Caco-2 (cell line): ENCODE data around the gene CEP131. TPM values are rescaled to one million over a fixed set of nuclear protein-coding genes. Genes with fewer than 3 reads are reported as not detected.

Source experiments
- BruUV-seq: library from RNA; stranded (reverse); fragments of 400-500 nt; replicated peaks from 2 replicates; lab custom pipeline; 2021; lab: Mats Ljungman, UMichigan
- CTCF ChIA-PET: fragments of 300-600 bp; sonication (Branson Sonifier 250); formaldehyde crosslinking; loops from one replicate; lab custom pipeline; 2022; ENCODE audit warnings: antibody characterized with exemption; lab: Charles Lee
- POLR2A ChIA-PET: fragments of 300-600 bp; sonication (Branson Sonifier 250); formaldehyde crosslinking; loops from one replicate; lab custom pipeline; 2022; ENCODE audit warnings: antibody characterized with exemption; lab: Charles Lee
- DNase-seq, 2 experiments: peaks; one replicate each; pipeline versions ENCODE4 v3.0.0 to v3.0.0-alpha.2; 2020 to 2022
- H3K27me3 ChIP-seq: replicated peaks from 2 replicates; pipeline ENCODE4 v1.6.0; 2011; ENCODE audit warnings: low read length; ENCODE audit not compliant: control insufficient read depth, insufficient read depth
- H3K36me3 ChIP-seq: 2 replicates; pipeline ENCODE4 v1.5.1; 2011; ENCODE audit warnings: low read length; ENCODE audit not compliant: control insufficient read depth, insufficient read depth
- H3K4me1 ChIP-seq: fragments of 250-450 bp; sonication (Bioruptor Pico); 2 replicates; pipeline ENCODE4 v1.5.1; 2020; ENCODE audit warnings: mild to moderate bottlenecking
- H3K4me3 ChIP-seq: 2 replicates; pipeline ENCODE4 v1.5.1; 2011; ENCODE audit warnings: low read depth, mild to moderate bottlenecking, control low read depth, low read length
- H3K9me3 ChIP-seq: fragments of 250-450 bp; sonication (Bioruptor Pico); 2 replicates; pipeline ENCODE4 v1.5.1; 2020; ENCODE audit warnings: mild to moderate bottlenecking, moderate library complexity
- H3K27ac Mint-ChIP-seq: one replicate; pipeline ENCODE4 v1.8.0; 2022; ENCODE audit warnings: mixed read lengths; ENCODE audit not compliant: unreplicated experiment
- H3K27me3 Mint-ChIP-seq: one replicate; pipeline ENCODE4 v1.8.0; 2022; ENCODE audit warnings: mixed read lengths; ENCODE audit not compliant: insufficient read depth, unreplicated experiment
- H3K36me3 Mint-ChIP-seq: one replicate; pipeline ENCODE4 v1.8.0; 2022; ENCODE audit warnings: mild to moderate bottlenecking, mixed read lengths; ENCODE audit not compliant: insufficient read depth, unreplicated experiment
- H3K4me1 Mint-ChIP-seq: one replicate; pipeline ENCODE4 v1.8.0; 2022; ENCODE audit warnings: low read depth, mixed read lengths; ENCODE audit not compliant: unreplicated experiment
- H3K4me3 Mint-ChIP-seq: one replicate; pipeline ENCODE4 v1.8.0; 2022; ENCODE audit warnings: mild to moderate bottlenecking, moderate library complexity, mixed read lengths; ENCODE audit not compliant: unreplicated experiment
- H3K9me3 Mint-ChIP-seq: one replicate; pipeline ENCODE4 v1.8.0; 2022; ENCODE audit warnings: mixed read lengths; ENCODE audit not compliant: unreplicated experiment
- intact Hi-C: fragments of 100-400 bp; cut with micrococcal nuclease; formaldehyde crosslinking; loops from one replicate; pipeline ENCODE4 v1.10.0; 2022; ENCODE audit not compliant: unreplicated experiment
- total RNA-seq: library from RNA; stranded (reverse); gene quantifications from 2 replicates; pipeline ENCODE4 v1.2.3, GENCODE V29; 2022
- TF ChIP-seq, protein P1 (sequence below), 2 experiments: fragments of 200-600 bp in 1 of 2; IDR thresholded peaks; 1 replicate in 1 of 2; 2 replicates in 1 of 2; pipeline versions ENCODE4 v1.5.1 to v1.8.0; 2011 to 2022; ENCODE audit warnings: antibody characterized with exemption in 1 of 2, control low read depth in 1 of 2, inconsistent platforms in 1 of 2, low read depth in 1 of 2, low read length in 1 of 2, mild to moderate bottlenecking in 1 of 2, moderate library complexity in 1 of 2; ENCODE audit not compliant: insufficient read depth in 1 of 2, severe bottlenecking in 1 of 2, unreplicated experiment in 1 of 2

The CEP131 gene
- total RNA-seq, 1 experiment from 2014 or later, result 28.4 TPM

DNA sequence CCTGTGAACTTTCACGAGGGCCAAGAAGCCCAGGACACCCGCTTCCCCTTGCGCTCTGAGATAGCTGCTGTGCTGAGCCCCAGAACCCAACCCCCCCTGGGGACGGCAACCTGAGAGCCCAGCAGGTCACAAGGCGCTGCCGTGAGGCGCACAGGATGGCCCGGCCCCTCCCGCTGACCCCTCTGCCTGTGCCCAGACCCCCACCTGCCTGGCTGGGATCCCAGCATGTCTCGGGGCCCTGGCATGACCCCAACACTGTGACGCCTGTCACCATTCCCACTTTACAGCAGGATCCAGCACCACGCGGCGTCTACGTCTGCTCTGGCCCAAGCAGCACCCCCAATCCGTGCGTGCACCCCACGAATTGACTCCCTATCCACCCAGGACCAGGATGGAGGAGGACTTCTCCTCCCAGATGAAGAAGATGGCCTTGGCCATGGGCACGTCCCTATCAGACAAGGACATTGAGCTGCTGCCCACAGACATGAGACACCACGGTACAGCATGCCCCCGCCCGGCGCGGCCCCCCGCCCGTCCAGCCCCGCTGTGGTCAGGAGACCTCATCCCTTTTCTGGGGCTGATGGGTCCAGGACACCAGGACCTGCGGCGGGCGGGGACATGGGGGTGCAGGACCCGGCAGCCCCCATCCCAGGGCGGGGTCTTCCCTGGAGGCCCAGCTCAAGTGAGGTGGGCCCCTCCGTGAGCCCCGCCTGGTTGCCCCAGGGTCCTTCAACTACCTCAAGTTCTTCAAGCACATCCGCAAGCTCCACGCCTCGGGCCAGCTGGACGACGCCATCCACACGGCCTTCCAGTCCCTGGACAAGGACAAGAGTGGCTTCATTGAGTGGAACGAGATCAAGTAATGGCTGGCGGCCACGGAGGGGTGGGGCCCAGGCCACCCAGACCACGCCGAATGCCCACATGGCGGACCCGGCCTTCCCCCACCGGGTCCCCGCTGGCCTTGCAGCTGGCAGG, 41.6 kb downstream of the CEP131 start:
- Mint-ChIP-seq H3K4me3 (no peak overlapping the region), H3K9me3 (no peaks in the 10 kb centered on the region), H3K27me3 (no peaks in the 10 kb centered on the region), H3K4me1 (no peaks in the 10 kb centered on the region), H3K27ac (no peak overlapping the region), H3K36me3 (no peaks in the 10 kb centered on the region)
- no peak for DNase-seq
- Histone ChIP-seq H3K4me3 (no peak overlapping the region), H3K9me3 (no peaks in the 10 kb centered on the region), H3K27me3 (no peaks in the 10 kb centered on the region), H3K4me1 (no peaks in the 10 kb centered on the region), H3K36me3 (no peaks in the 10 kb centered on the region)
- CTCF ChIA-PET, result no interaction called here
- BruUV-seq, result no TSS peak
- intact Hi-C loops, result no loop called here
- POLR2A ChIA-PET, result no interaction called here
- TF ChIP-seq, protein P1, sequence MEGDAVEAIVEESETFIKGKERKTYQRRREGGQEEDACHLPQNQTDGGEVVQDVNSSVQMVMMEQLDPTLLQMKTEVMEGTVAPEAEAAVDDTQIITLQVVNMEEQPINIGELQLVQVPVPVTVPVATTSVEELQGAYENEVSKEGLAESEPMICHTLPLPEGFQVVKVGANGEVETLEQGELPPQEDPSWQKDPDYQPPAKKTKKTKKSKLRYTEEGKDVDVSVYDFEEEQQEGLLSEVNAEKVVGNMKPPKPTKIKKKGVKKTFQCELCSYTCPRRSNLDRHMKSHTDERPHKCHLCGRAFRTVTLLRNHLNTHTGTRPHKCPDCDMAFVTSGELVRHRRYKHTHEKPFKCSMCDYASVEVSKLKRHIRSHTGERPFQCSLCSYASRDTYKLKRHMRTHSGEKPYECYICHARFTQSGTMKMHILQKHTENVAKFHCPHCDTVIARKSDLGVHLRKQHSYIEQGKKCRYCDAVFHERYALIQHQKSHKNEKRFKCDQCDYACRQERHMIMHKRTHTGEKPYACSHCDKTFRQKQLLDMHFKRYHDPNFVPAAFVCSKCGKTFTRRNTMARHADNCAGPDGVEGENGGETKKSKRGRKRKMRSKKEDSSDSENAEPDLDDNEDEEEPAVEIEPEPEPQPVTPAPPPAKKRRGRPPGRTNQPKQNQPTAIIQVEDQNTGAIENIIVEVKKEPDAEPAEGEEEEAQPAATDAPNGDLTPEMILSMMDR (IDR thresholded peaks at IDR 0.05; ENCODE audit: insufficient read depth in 1 of 2, low read depth in 1 of 2, low read length in 1 of 2, severe bottlenecking in 1 of 2, unreplicated experiment in 1 of 2), result no peak

DNA sequence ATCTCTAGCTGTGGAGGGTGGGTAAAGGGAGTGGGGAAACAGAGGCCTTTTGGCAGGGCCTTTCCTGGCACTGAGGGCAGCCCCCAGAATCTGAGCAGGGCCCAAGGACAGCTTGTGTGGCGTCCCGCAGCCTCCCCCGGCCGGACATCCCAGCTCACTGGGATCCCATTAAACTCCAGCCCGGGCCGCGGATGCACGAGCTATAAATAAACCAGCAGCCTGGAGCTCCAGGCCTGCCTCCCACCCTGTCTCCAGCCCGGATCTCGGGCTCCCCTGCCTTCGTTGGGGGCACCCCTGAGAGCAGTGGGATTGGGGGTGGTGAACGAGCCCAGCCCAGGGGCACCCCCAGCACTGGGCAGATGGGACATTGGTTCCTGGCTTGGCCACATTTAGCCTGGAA, 42.9 kb downstream of the CEP131 start:
- H3K27ac Mint-ChIP-seq, result no peak overlapping the region
- H3K36me3 Mint-ChIP-seq, result no peaks in the 10 kb centered on the region
- no TSS peak for BruUV-seq
- no peaks in the 10 kb centered on the region for H3K27me3 ChIP-seq
- no peak overlapping the region for H3K4me3 Mint-ChIP-seq
- H3K4me3 ChIP-seq, result no peak overlapping the region
- ChIA-PET POLR2A (no interaction called here), CTCF (interaction anchor here (0.5 kb wide), 1 partner anchor 34 kb away, joined by 6 read pairs; no protein-coding TSS in a partner anchor)
- DNase-seq, result no peak
- no peaks in the 10 kb centered on the region for H3K4me1 Mint-ChIP-seq
- intact Hi-C loops, result no loop called here
- no peaks in the 10 kb centered on the region for H3K27me3 Mint-ChIP-seq
- H3K9me3 Mint-ChIP-seq, result no peaks in the 10 kb centered on the region
- TF ChIP-seq, protein P1 (IDR thresholded peaks at IDR 0.05; ENCODE audit: insufficient read depth in 1 of 2, low read depth in 1 of 2, low read length in 1 of 2, severe bottlenecking in 1 of 2, unreplicated experiment in 1 of 2), result no peak
- no peaks in the 10 kb centered on the region for H3K36me3 ChIP-seq
- peaks cover 11% of the 10 kb centered on the region for H3K9me3 ChIP-seq
- no peaks in the 10 kb centered on the region for H3K4me1 ChIP-seq

DNA sequence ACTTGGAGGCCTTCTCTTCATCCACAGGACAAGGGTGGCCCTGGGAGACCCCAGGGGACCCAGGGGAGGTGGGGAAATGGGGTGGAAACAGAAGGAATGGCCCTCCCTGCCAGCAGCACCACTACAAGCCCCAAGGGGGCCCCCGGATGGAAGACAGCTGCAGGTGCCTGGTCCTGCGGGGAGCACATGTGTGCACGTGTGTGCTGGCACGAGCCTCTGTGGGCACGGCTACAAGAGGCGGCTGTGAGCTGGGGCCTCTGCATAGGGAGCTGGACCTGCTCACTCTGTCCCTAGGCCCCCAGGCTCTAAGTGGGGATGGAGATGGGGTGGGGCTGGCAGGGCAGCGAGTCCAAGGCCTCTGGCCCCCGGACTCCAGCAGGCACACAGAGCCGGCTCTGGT, 43.5 kb downstream of the CEP131 start:
- no peaks in the 10 kb centered on the region for H3K36me3 ChIP-seq

More for the DNA sequence above, 43.5 kb downstream of the CEP131 start:
- ChIA-PET POLR2A (no interaction called here), CTCF (no interaction called here)
- TF ChIP-seq, protein P1 (IDR thresholded peaks at IDR 0.05; ENCODE audit: insufficient read depth in 1 of 2, low read depth in 1 of 2, low read length in 1 of 2, severe bottlenecking in 1 of 2, unreplicated experiment in 1 of 2), result no peak
- no peak overlapping the region for H3K4me3 ChIP-seq
- no peaks in the 10 kb centered on the region for H3K36me3 Mint-ChIP-seq
- no peak overlapping the region for H3K4me3 Mint-ChIP-seq
- no peaks in the 10 kb centered on the region for H3K4me1 ChIP-seq
- no peaks in the 10 kb centered on the region for H3K4me1 Mint-ChIP-seq
- intact Hi-C loops, result no loop called here
- H3K27me3 Mint-ChIP-seq, result no peaks in the 10 kb centered on the region
- H3K9me3 ChIP-seq, result peaks cover 12% of the 10 kb centered on the region
- no peaks in the 10 kb centered on the region for H3K27me3 ChIP-seq
- no TSS peak for BruUV-seq
- no peak overlapping the region for H3K27ac Mint-ChIP-seq
- no peaks in the 10 kb centered on the region for H3K9me3 Mint-ChIP-seq
- DNase-seq, result no peak
